SH-SY5Y (cell line): ENCODE data around the gene HOXC10.

ENCODE experiments used
- GATA2 ChIP-seq: IDR thresholded peaks from 2 replicates; pipeline ENCODE4 v1.6.1; 2011; ENCODE audit warnings: mild to moderate bottlenecking, low read depth, low read length
- GATA3 ChIP-seq: IDR thresholded peaks from 2 replicates; pipeline ENCODE4 v1.6.1; 2011; ENCODE audit warnings: low read depth, mild to moderate bottlenecking, low read length, moderate library complexity

The HOXC10 gene

DNA sequence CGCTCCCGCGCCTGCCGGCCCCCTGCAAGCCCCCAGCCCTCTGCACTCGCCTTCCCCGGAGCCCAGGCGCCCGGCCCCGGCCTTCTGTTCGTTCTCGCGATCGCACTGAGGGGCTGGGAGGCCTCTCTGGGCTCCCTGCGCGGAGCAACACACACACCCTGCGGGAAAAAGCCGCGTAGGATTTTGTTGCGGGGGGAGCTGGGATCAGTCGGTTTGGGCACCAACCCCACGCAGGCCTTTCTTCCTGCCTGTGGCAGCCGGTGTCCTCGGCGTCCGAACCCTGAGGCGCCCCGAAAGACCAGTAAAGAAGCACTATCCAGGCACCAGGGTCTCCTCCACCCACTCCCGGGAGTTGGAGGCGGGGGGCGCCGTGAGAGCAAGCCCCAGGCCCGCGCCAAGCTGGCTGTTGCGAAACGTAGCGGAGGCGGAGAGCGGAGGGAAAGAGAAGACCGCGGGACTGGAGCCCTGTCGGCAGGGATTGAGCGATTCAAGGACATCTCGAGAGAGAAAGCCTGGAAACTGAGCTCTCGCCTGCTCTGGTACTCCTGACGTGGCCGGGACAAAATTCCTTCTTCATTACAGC, 46.0 kb downstream of the HOXC10 start:
- TF ChIP-seq GATA2 (no peak), GATA3 (no peak)

DNA sequence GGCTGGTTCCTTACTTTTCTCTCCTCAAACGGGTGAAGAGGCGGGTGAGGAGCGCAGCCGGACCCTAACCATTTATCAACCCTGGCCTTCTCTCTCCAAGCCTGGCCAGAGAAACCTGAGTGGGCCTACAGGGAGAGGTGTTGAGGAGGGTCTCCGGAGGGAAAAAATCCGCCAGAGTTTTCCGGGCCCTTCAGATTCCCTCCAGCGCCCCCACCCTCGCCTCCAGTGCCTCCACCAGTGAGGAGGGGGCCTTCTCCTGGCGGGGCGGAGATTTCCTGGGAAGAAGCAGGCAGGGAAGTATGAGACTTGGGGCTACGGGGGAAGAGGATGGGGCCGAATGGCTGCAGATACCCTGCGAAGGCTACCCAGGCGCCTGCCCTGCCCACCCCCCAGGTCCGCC, 46.5 kb downstream of the HOXC10 start:
- TF ChIP-seq GATA3 (no peak), GATA2 (no peak)

DNA sequence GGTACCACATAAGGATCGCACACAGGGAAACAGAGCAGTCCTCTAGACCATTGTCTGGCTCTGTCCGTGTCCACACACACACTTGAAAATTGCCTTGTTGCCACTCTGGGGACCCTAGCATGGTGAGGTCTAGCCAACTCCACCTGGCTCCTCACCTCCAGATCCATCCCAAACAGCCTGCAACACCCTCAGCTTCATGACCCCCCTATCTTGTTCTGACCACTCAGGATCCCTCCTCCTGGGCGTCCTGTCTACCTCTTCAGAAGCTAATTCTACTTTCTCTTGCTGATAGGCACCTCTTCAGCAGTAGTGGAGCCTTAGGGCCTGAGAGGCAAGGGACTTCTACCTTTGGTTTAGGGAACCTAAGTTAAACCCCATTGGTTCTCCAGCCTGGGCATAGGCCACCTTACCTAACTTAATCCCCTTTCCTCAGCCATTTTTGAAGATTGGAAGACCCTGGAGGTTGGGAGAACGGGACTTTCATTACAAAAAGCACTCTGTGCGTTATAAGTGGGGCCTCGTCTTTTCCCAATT, 47.2 kb downstream of the HOXC10 start:
- TF ChIP-seq GATA2 (no peak), GATA3 (no peak)

DNA sequence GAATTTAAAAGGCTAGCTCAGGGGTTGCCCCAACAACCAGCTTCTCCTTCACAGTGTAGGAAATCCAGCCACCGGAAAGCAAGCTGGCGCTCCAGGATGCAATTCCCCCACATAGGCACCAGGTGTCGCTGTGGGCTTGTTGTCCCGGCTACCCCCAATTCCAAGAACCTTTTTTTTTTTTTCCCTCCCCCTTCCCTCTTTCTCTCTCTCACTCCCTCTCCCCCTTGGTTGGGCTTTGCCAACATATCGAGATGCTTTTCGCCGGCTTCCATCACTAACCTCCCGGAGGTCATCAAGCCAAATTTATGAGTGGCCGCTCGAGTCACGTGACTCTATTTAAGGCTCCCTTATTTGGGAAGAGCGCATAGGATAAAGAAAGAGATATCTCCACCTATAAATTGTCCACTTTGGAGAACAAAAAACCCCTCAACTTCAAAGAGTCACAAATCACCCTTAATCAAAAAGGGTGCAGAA, 47.7 kb downstream of the HOXC10 start, which contains the start of gene HOXC5:
TSS of gene HOXC5 (plus strand) at position 424 of the 474 bp plus-strand sequence. CDS start 73 bp downstream, outside the sequence.
- TF ChIP-seq GATA2 (no peak), GATA3 (no peak)

DNA sequence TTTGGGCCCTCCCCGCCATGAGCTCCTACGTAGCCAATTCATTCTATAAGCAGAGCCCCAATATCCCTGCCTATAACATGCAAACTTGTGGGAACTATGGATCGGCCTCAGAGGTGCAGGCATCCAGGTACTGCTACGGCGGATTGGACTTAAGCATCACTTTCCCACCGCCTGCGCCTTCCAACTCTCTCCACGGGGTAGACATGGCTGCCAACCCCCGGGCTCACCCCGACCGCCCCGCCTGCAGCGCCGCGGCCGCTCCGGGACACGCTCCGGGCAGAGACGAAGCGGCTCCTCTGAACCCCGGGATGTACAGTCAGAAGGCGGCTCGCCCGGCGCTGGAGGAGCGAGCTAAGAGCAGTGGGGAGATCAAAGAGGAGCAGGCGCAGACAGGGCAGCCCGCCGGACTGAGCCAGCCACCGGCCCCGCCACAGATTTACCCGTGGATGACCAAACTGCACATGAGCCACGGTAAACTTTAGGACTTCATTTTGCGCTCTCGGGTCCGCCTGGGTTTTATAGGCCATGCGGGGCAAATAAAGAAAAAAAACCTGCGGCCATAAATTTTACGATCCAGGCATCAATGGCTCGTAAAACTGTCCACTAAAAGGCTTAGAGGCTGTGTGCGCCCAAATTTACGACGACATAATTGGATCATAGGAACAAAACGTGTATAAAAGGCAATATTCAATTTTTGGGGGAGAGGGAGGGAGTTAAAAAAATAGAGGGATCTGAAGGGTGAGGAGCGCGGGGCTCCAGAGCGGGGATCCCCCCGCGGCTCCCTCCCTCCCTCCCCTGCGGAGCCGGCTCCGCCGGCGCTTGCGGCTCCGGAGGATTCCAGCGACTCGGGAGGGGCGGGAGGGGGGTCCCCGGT, 48.4 kb downstream of the HOXC10 start:
- TF ChIP-seq GATA2 (no peak), GATA3 (no peak)

DNA sequence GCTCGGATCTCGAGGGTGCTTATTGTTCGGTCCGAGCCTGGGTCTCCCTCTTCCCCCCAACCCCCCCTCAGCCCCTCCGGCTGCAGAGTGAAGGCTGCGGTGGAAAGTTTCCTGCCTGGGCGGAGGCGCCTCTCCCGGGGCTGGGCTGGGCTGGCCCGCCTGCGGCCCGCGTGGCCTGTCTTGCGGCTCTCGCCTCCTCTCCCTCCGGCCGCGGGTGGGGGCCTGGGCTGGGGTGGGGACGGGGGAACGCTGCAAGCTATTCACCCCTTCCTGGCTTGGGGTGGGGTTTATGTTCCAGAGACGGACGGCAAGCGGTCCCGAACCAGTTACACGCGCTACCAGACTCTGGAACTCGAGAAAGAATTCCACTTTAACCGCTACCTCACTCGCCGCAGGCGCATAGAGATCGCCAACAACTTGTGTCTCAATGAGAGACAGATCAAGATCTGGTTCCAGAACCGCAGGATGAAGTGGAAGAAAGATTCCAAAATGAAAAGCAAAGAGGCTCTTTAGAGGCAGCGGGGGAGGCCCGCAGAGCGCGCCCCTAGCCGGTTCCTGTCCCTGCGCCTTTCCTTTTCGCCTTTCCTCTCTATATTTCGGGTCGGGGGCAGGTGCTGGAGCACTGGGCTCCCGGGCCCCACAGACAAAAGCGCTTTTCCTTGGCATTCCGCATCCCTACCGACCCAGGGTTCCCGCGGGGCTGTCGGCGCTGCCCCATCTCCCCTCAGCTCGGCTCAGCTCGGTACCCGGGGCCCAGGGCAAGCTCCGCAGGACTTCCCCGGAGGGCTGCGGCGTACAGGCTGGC, 49.2 kb downstream of the HOXC10 start:
- TF ChIP-seq GATA2 (no peak), GATA3 (no peak)

DNA sequence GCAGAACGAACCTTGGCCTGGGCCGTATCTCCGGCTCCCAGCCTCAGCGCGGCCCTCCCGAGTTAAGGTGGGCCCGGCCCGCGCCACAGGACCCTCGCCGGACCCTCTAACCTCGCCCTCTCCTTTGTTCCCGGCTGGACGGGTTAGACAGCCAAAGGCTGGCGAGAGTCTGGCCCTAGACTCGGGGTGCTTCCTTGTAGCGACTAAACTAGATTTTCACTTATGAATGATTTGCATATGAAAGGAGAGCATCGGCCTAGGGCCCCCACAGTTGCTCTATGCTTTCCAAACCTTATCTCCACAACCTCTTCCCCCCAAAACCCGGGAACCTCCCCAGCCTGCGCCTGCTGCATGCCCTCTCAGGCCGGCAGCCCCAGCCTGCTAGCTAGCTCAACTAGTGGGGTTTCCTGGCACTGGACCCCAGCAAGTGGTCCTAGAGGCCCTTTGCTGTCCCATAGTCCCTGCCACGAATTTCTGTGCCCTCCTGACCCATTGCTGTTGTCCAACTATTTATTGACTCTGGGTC, 49.9 kb downstream of the HOXC10 start:
- TF ChIP-seq GATA3 (no peak), GATA2 (no peak)

DNA sequence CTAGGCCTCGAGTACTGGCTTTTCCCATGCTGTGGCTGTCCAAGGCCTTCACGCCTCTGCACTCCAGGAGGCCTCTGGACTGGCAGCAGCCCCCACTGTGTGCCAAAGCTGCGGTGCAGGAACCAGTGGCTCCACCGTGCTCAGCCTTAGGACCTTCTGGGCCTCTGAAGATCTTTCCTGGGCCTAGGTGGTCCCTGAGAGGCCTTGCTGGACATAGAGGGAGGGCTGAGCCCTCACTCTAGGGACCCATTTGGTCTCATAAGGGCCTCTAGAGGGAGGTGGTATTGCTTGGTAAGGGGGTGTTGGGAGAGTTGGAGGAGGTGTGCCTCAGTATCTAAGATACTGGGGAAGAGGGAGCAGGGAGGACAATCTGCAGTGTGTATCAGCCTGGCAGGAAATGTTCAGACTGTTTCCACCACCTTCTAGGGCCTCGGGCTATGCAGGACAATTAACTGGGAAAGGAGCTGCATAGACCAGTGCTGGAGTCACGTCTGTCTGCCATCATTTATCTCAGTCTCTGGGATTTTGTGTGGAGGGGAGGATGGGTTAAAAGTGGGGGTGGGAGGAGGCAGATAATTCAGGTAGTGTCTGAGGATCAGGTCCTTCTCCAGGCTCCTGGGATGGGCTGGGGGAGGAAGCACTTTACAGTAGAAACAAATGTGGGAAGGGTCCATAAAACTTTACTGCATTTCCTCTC, 50.8 kb downstream of the HOXC10 start:
- TF ChIP-seq GATA2 (no peak), GATA3 (no peak)

DNA sequence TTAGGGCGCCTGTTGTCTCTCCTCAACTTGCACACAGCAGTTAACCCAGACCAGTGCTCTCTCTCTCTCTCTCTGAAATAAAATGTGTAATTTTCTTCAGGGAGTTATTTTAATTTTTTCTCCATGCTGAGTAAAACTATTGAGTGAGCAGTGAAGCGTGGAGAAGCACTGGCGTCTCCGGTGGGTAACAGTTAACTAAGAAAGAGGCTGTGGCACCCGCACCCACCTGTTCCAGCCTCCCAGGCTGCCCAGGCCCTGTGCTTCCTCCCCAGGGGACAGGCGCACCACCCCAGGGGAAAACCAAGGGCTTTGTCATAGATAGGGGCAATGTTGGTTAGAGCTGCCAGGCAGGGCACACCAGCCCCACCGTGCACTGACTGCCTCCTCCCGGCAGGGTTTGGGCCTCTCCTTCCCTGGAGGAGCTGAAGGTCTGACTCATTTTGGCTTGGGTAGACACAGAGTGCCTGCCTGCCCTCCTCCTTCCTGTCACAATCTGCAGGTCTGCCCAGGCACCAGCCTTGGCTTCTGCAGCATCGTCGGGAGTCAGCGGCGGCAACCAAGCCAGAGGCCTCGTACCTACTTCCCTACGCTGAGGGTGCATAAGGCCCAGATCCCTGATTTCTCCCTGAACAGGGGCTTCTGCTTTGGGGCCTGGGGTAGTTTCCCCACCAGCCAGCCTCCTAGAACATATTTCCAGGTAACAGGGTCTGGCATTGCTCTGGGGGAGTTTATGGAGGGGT, 51.8 kb downstream of the HOXC10 start:
- TF ChIP-seq GATA2, result no peak
- no peak for TF ChIP-seq GATA3

DNA sequence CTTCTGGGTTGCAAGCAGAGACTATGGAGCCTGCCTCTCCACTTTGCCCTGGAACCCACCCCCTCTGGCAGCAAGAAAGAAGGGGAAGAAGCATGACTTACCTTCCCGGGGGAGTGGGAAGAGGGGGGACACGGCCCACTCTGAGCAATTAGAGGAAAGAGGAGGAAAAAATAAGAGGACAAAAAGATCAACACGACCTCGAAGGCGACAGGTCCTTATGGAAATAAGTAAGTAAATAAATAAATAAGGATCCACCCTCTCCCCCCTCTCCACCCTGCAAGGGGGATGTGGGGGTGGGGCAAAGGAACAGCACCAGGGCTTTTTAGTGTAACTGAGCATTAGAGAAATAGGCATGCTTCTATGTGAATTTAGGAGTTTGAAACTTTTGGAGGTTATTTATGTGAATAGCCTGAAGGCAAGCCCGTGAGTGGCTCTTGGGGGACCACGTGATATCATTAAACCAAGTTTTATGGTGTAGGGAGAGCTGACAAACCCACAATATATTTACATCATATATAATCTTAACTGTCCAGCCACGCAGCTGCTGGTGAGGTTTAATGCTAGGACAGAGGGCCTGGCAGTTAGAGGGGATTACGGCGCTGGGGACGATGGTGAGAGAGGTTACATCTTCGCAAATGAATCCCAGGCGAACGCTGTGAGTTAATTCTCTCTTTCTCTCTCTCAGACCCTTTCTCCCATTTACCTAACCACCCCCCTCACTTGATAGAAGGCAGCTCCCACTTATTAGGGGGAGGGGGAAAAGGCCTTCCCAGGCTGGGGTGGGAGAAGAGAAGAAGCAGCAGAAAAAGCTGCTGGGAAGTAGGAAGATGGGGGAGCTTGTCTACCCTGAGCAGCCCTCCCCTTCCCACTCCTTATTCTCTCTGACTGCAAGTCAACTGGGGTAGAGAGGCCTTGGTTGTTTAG, 52.7 kb downstream of the HOXC10 start:
- TF ChIP-seq GATA3 (no peak), GATA2 (no peak)

DNA sequence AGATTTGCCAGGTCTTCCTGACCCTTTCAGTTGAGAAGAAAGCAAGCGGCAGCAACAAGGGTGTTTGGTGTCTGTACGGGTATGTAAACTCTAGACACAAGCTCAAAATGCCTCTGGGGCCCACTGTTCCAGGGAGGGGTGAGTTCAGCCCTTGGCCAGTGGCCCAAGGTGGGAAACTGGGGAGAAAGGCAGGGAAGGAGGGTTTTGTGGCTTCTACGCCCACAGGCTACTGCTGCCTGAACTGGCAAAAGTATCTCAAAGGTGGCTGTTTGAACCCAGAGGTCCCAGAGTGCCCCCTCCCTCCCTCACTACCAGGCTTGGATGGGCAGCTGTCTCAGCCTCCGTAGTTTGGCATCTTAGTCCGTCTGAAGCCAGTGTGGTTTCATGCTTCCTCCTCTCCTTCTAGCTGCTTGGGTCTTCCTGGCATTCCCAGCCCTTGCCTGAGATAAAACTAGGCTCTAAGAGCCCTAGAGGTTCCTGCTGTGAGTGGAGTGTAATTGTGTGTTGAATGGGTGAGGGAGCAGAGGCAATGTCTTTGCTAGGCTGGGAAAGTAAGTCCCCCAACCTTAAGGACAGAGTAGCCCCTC, 53.4 kb downstream of the HOXC10 start:
- no peak for TF ChIP-seq GATA2
- TF ChIP-seq GATA3, result no peak

DNA sequence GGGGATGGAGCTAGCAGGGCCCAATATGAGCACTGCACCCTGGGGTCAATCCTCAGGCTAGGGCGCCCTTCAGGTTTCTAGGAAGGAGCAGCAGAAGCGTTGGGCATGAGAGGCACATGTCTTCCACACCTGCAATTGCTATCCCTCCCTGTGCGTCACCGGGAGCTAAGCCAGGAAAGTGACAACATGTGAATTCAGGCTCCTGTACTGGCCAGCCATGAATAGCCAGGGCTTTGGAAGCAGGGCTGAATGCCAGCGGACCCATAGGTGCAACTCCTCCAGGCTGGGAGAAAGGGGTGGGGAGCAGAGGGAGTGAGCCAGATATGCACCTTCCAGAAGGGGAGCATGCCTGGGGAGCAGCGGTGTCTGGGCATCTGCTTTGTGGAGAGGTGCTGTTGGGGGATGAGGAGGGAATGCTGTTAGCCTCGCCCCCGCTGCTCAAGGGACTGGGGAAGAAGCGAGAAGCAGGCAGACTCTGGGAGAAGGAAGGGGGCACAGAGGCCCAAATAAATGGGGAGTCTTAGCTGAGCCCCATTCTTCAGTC, 54.0 kb downstream of the HOXC10 start:
- no peak for TF ChIP-seq GATA2
- no peak for TF ChIP-seq GATA3
